B cell (primary cell): ENCODE data around the gene NPR3. TPM values are rescaled to one million over a fixed set of nuclear protein-coding genes. Genes with fewer than 3 reads are reported as not detected.

Experiments used
- ATAC-seq: fragments of 200-7000 bp; cut with Tn5 transposase; one replicate; pipeline ENCODE4 v1.10.0; 2021; ENCODE audit warnings: low read depth, mild to moderate bottlenecking, moderate number of reproducible peaks, moderate library complexity
- CTCF ChIA-PET: fragments of 350-600 bp; sonication (Branson Sonifier 250); formaldehyde crosslinking; loops from one replicate; lab custom pipeline; 2021; ENCODE audit warnings: antibody characterized with exemption, inconsistent platforms; lab: Charles Lee
- POLR2A ChIA-PET: fragments of 350-600 bp; sonication (Branson Sonifier 250); formaldehyde crosslinking; loops from one replicate; lab custom pipeline; 2021; ENCODE audit warnings: antibody characterized with exemption; lab: Charles Lee
- DNase-seq: peaks from one replicate; pipeline ENCODE4 v3.0.0; 2013
- H2AFZ ChIP-seq: 2 replicates; pipeline ENCODE4 v1.6.1; 2012; ENCODE audit warnings: mild to moderate bottlenecking, low read depth, low read length; ENCODE audit not compliant: insufficient read depth, poor library complexity, severe bottlenecking
- H3K27ac ChIP-seq, 2 donors: 1 replicate in 1 of 2; 2 replicates in 1 of 2; pipeline ENCODE4 v1.5.1; 2012 to 2013; ENCODE audit warnings: low read length in 2 of 2, mild to moderate bottlenecking in 2 of 2, moderate library complexity in 1 of 2
- H3K27me3 ChIP-seq, 4 experiments: fragments of 200-600 bp in 1 of 4; sonication (generic) in 1 of 4; replicated peaks in 1 of 4; 1 replicate in 2 of 4; 2 replicates in 2 of 4; pipeline versions ENCODE4 v1.6.1 to v1.7.0; 2013 to 2016; ENCODE audit warnings: low read length in 3 of 4, mild to moderate bottlenecking in 2 of 4, mixed read lengths in 1 of 4, moderate library complexity in 1 of 4; ENCODE audit not compliant: insufficient read depth in 4 of 4, control insufficient read depth in 3 of 4; ENCODE audit errors: control extremely low read depth in 1 of 4
- H3K36me3 ChIP-seq, 2 experiments: replicated peaks in 1 of 2; 1 replicate in 1 of 2; 2 replicates in 1 of 2; pipeline versions ENCODE4 v1.6.1 to v1.7.1; 2013; ENCODE audit warnings: low read length in 1 of 2; ENCODE audit not compliant: insufficient read depth in 2 of 2, control insufficient read depth in 1 of 2; ENCODE audit errors: control extremely low read depth in 1 of 2, extremely low read depth in 1 of 2
- H3K4me1 ChIP-seq, 2 donors: fragments of 200-600 bp in 1 of 2; sonication (generic) in 1 of 2; 1 replicate in 1 of 2; 2 replicates in 1 of 2; pipeline versions ENCODE4 v1.5.1 to v1.6.1; 2013 to 2017; ENCODE audit warnings: low read length in 2 of 2; ENCODE audit not compliant: control insufficient read depth in 2 of 2, insufficient read depth in 2 of 2
- H3K4me2 ChIP-seq: replicated peaks from 2 replicates; pipeline ENCODE3; 2012; ENCODE audit warnings: mild to moderate bottlenecking, low read depth, low read length; ENCODE audit not compliant: poor library complexity, severe bottlenecking
- H3K4me3 ChIP-seq, 5 experiments: fragments of 200-600 bp in 1 of 5; sonication (generic) in 1 of 5; 1 replicate in 3 of 5; 2 replicates in 2 of 5; pipeline versions ENCODE4 v1.5.1 to v1.7.0; 2011 to 2016; ENCODE audit warnings: low read length in 4 of 5, mild to moderate bottlenecking in 4 of 5, low read depth in 2 of 5, control low read depth in 1 of 5, moderate library complexity in 1 of 5; ENCODE audit not compliant: insufficient read depth in 1 of 5; ENCODE audit errors: control extremely low read depth in 1 of 5, extremely low read depth in 1 of 5
- H3K79me2 ChIP-seq: fragments of 200-600 bp; sonication (generic); one replicate; pipeline ENCODE4 v1.6.0; 2016; ENCODE audit warnings: low read length; ENCODE audit not compliant: control insufficient read depth, insufficient read depth
- H3K9ac ChIP-seq: fragments of 200-600 bp; sonication (generic); 2 replicates; pipeline ENCODE4 v1.6.1; 2017; ENCODE audit warnings: mild to moderate bottlenecking, low read length, moderate library complexity
- H3K9me3 ChIP-seq, 3 donors: one replicate each; pipeline versions ENCODE4 v1.6.1 to v1.7.1; 2013; ENCODE audit warnings: low read length in 2 of 3; ENCODE audit not compliant: control insufficient read depth in 2 of 3, insufficient read depth in 1 of 3; ENCODE audit errors: control extremely low read depth in 1 of 3
- H4K20me1 ChIP-seq: 2 replicates; pipeline ENCODE4 v1.6.0; 2012; ENCODE audit warnings: mild to moderate bottlenecking, low read length; ENCODE audit not compliant: insufficient read depth, control insufficient read depth, poor library complexity, severe bottlenecking
- H3K27ac Mint-ChIP-seq: one replicate; pipeline ENCODE4 v1.8.0; 2021; ENCODE audit warnings: mixed read lengths
- H3K27me3 Mint-ChIP-seq: one replicate; pipeline ENCODE4 v1.8.0; 2021; ENCODE audit warnings: mixed read lengths
- H3K4me1 Mint-ChIP-seq: one replicate; pipeline ENCODE4 v1.8.0; 2021; ENCODE audit warnings: mixed read lengths
- H3K4me3 Mint-ChIP-seq: one replicate; pipeline ENCODE4 v1.8.0; 2021; ENCODE audit warnings: mixed read lengths
- H3K9me3 Mint-ChIP-seq: one replicate; pipeline ENCODE4 v1.8.0; 2022; ENCODE audit warnings: mixed read lengths; ENCODE audit not compliant: insufficient read depth
- CTCF ChIP-seq: fragments of 200-600 bp; IDR thresholded peaks from one replicate; pipeline ENCODE4 v1.8.0; 2022; ENCODE audit warnings: antibody characterized with exemption, mild to moderate bottlenecking
- EZH2 ChIP-seq: IDR thresholded peaks from 2 replicates; pipeline ENCODE4 v1.6.1; 2012; ENCODE audit warnings: borderline replicate concordance, low read depth, mild to moderate bottlenecking, moderate library complexity, low read length; ENCODE audit not compliant: insufficient read depth, poor library complexity, severe bottlenecking
- WGBS: methylation state at CpG from one replicate; pipeline ENCODE4 v1.1.5; 2013; ENCODE audit warnings: missing lambda C conversion rate; ENCODE audit not compliant: insufficient coverage; 5-methylcytosine and 5-hydroxymethylcytosine counted together
- intact Hi-C: fragments of 100-400 bp; cut with micrococcal nuclease; formaldehyde crosslinking; loops from one replicate; pipeline ENCODE4 v1.10.0; 2022
- polyA plus RNA-seq: library from polyadenylated mRNA; depleted of rRNA; stranded (reverse); fragments of >200 nt; gene quantifications from 2 replicates; pipeline ENCODE4 v1.2.3, GENCODE V29; 2012
- total RNA-seq, 2 donors: library from RNA; stranded (reverse); fragments of 120-200 nt in 1 of 2; gene quantifications; 1 replicate in 1 of 2; 2 replicates in 1 of 2; pipeline versions ENCODE4 v1.2.3 to v1.2.4, GENCODE V29; 2013 to 2022

Gene NPR3
- total and polyA plus RNA-seq, 2 donors (not counting 1 experiment from before 2014, with no cell fraction given): not detected

GRCh38 chr5:32708949-32709348, 2.2 kb upstream of the NPR3 start:
- H2AFZ ChIP-seq: no peak overlapping the region
- ATAC-seq (no peak), DNase-seq (peak; percentile 7)
- ChIA-PET CTCF (no interaction called here), POLR2A (no interaction called here)
- no peaks in the 10 kb centered on the region for H3K79me2 ChIP-seq
- 7% methylated on average over 16 of the region's 16 CpGs for WGBS
- no peak overlapping the region for H3K9ac ChIP-seq
- intact Hi-C loops: no loop called here
- H4K20me1 ChIP-seq: no peaks in the 10 kb centered on the region
- no peak overlapping the region for H3K27ac ChIP-seq
- TF ChIP-seq EZH2 (no peak), CTCF (no peak)
- peaks cover 35% of the 10 kb centered on the region for H3K4me1 Mint-ChIP-seq
- no peak overlapping the region for H3K4me3 ChIP-seq
- peaks cover 0 to 16% (median 0%) of the 10 kb centered on the region in 3 donors for H3K9me3 ChIP-seq
- H3K4me2 ChIP-seq: peak overlapping the region; percentile 89
- no peak overlapping the region for H3K27ac Mint-ChIP-seq
- no peaks in the 10 kb centered on the region for H3K36me3 ChIP-seq
- peak overlapping the region; percentile 19 for H3K4me3 Mint-ChIP-seq
- H3K27me3 Mint-ChIP-seq: peaks cover 59% of the 10 kb centered on the region
- H3K27me3 ChIP-seq: peaks cover 0 to 40% (median 15%) of the 10 kb centered on the region in 4 experiments
- H3K4me1 ChIP-seq: peaks cover 35 to 44% of the 10 kb centered on the region in 2 donors
- no peaks in the 10 kb centered on the region for H3K9me3 Mint-ChIP-seq

- H3K79me2 ChIP-seq: no peaks in the 10 kb centered on the region
- Mint-ChIP-seq H3K27me3 (peaks cover 61% of the 10 kb centered on the region), H3K4me3 (peak overlapping the region; percentile 71), H3K27ac (no peak overlapping the region), H3K4me1 (peaks cover 35% of the 10 kb centered on the region), H3K9me3 (no peaks in the 10 kb centered on the region)
- 2% methylated on average over 44 of the region's 49 CpGs for WGBS
- peaks cover 0 to 42% (median 21%) of the 10 kb centered on the region in 4 experiments for H3K27me3 ChIP-seq
- H3K4me3 ChIP-seq: peak overlapping the region; percentile 37 to 74 (median 59)
- H3K9me3 ChIP-seq: peaks cover 0 to 16% (median 0%) of the 10 kb centered on the region in 3 donors
- peak overlapping the region; percentile 68 for H3K9ac ChIP-seq
- POLR2A ChIA-PET: no interaction called here
- ATAC-seq: no peak
- H4K20me1 ChIP-seq: no peaks in the 10 kb centered on the region
- H3K27ac ChIP-seq: no peak overlapping the region
- CTCF ChIA-PET: no interaction called here
- TF ChIP-seq CTCF: peak; percentile 33
- no peak for TF ChIP-seq EZH2
- no peaks in the 10 kb centered on the region for H3K36me3 ChIP-seq
- peak overlapping the region; percentile 89 for H3K4me2 ChIP-seq
- H2AFZ ChIP-seq: peak overlapping the region; percentile 70
- DNase-seq: peak; percentile 61
- intact Hi-C loops: no loop called here
- peaks cover 35 to 48% of the 10 kb centered on the region in 2 donors for H3K4me1 ChIP-seq
Observed at GRCh38 chr5:32709750-32710549, 1.2 kb upstream of the NPR3 start.
